ENCODE measurements around the gene LAT. TPM values are rescaled to one million over a fixed set of nuclear protein-coding genes. Genes with fewer than 3 reads are reported as not detected.
"Not testable (repeated sequence)": the region's sequence is repeated elsewhere in the genome, so short reads cannot be mapped to it uniquely, and the experiment has no call there.

The LAT gene
- 3.7 TPM for polyA plus RNA-seq (2013, experiment 1 of 2; ENCODE audit: insufficient read length)
- polyA plus RNA-seq (2013, experiment 2 of 2; ENCODE audit: insufficient read length): 2.1 TPM

- DNase-seq: no peak
Measured at GRCh38 chr16:28984619-28985135, at the start of gene LAT. TSS of gene LAT (plus strand) at chr16:28985052. CDS start at chr16:28985418, 366 bp downstream.

DNA sequence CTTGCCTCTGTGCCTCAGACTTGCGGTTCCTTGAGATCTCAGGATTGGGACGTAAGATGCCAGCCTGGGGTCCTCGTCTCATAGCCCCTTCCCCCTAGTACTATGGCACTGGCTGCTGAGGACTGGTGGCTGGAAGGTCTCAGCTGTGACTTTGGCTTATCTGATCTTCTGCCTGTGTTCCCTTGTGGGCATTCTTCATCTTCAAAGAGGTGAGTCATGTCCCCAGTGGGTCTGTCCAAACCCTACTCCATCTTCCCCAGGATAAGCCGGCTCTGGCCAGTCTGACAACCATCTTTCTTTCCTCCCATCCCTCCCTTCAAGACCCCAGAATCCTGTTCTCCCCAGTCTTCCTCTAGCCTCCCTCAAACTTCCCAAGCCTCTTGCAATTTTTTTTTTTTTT lies 49.5 kb upstream of the LAT start:
- DNase-seq: peak; percentile 31

DNA sequence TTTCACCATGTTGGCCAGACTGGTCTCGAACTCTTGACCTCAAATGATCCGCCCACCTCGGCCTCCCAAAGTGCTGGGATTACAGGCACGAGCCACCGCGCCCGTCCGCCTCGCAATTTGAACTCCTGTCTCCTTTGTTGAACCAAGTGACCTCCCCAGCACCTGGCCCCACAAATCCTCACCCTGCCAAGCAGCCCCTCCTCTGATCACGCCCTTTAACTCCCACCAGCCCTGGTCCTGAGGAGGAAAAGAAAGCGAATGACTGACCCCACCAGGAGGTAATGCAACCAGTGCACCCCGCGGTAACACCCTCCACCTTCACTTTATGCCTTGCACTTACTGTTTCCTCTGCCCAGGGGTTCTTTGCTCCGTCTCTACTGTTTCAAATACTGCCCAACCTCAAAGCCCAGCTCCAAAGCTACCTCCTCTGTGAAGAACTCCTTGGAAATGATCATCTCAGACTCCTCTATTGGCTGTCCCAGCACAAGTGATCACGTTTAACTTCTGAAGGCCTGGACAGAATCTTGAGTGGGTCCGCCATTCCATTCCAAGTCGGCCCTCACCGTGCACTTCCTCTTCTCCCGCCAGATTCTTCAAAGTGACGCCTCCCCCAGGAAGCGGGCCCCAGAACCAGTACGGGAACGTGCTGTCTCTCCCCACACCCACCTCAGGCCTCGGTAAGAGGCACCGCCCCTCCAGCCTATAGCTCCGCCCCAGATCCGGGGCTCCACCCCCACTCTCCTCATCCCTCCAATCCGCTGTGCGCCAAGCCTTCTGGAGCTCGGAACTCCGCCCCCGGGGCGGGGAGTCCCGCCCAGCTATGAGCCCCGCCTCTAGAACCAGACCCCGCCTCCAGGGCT lies 48.7 kb upstream of the LAT start:
- DNase-seq: peak; percentile 71

DNA sequence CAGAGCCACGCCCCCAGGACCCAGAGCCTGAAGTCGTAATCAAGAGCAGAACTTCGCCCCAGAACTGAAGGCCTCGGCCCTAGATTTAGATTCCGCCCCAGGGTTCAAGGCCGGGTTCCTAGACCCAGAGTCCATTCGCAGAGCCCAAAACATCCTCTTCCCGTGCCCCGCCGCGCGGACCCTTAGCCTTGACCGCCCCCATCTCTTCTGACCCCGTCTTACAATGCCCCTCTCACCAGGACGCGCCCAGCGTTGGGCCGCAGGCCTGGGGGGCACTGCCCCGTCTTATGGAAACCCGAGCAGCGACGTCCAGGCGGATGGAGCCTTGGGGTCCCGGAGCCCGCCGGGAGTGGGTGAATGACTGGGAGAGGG lies 48.1 kb upstream of the LAT start:
- no peak for DNase-seq

DNA sequence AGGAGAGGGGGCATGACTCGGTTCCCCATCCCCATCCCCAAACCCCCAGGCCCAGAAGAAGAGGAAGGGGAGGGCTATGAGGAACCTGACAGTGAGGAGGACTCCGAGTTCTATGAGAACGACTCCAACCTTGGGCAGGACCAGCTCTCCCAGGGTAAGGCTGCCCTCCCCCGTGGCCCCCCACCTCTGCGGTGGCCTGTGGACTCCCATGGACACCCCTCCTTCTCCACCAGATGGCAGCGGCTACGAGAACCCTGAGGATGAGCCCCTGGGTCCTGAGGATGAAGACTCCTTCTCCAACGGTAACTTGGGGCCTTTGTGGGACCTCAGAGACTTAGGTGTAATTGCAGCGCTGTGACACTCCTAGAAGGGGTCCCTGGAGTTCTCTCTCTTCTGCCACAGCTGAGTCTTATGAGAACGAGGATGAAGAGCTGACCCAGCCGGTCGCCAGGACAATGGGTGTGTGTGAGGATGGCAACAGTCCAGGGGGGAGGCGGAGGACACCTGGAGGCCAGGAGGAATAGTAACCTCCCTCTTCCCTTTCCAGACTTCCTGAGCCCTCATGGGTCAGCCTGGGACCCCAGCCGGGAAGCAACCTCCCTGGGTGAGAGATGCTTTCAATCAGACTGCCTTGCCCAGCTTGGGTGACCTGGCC lies 47.5 kb upstream of the LAT start:
- no peak for DNase-seq

GRCh38 chr16:28938721-28939120 lies 46.1 kb upstream of the LAT start:
- DNase-seq: no peak

DNA sequence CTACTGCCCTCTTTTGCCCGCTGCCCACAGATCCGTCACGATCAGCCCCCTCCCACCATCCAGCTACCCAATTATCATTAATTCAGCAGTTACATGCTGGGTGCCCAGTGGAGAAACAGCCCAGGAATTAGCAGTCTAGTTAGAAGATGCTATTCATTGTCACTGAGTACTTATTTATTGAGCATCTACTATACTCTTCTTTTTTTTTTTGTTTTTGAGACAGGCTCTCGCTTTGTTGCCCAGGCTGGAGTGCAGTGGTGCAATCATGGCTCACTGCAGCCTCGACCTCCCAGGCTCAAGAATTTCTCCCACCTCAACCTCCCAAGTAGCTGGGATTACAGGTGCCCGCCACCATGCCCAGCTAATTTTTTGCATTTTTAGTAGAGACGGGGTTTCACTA lies 45.0 kb upstream of the LAT start:
- DNase-seq: not testable (repeated sequence)

- DNase-seq: no peak
Measured at GRCh38 chr16:28943281-28943680, 41.6 kb upstream of the LAT start.

DNA sequence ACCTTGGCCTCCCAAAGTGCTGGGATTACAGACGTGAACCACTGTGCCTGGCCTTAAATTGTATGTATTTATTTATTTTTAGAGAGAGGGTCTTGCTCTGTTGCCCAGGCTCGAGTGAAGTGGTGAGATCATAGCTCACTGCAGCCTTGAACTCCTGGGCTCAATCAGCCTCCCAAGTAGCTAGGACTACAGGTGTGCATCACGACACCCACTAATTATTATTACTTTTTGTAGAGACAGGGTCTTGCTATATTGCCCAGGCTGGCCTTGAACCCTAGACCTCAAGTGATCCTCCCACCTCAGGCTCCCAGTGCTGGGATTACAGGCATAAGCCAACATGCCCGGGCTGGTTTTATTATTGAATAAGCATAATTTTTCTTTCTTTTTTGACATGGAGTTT lies 38.2 kb upstream of the LAT start:
- no peak for DNase-seq

- peak; percentile 100 for DNase-seq
Measured at GRCh38 chr16:28950648-28951409, 34.0 kb upstream of the LAT start, which contains the start of gene NFATC2IP. TSS of gene NFATC2IP (plus strand) at chr16:28950937. CDS start at chr16:28951012, 75 bp downstream.

DNA sequence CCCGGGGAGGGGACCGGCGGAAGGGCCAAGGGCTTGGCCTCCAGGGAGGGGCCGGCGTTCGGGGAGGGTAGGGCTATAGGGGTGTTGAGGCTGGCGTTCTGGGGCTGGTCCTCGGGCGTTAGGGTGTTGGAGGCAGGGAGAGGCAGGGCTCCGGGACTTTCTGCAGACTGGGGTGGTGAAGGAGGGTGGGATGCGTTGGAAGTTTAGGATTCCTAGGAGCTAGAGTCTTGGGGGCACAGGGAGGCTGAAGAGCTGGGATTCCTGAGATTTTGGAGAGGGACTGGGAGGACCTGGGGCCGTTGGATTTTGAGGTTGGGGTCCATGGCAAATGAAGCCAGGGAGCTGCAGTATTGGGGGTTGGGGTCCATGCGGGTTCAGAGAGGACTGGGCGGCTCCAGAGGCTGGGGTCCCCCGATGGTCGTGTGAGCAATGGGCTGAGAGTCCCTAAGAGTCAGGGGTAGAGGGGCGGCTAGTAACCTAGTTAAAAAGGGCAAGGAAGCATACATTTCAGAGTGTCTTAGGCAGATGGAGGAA lies 33.4 kb upstream of the LAT start:
- DNase-seq: peak; percentile 23

DNA sequence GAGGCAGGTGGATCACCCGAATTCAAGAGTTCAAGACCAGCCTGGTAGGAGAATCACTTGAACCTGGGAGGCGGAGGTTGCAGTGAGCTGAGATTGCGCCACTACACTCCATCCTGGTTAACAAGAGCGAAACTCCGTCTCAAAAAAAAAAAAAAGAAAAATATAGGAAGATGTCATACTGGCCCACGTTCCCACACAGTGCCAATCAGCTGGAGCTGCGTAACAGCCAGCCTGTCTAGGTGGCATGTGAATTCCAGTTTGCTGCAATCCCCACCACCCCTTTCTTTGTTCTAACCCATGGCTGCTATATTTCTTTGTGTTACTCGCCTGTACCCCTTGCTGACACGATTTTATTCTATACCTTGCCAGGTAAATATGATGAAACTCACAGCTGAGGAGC lies 26.6 kb upstream of the LAT start:
- no peak for DNase-seq

DNA sequence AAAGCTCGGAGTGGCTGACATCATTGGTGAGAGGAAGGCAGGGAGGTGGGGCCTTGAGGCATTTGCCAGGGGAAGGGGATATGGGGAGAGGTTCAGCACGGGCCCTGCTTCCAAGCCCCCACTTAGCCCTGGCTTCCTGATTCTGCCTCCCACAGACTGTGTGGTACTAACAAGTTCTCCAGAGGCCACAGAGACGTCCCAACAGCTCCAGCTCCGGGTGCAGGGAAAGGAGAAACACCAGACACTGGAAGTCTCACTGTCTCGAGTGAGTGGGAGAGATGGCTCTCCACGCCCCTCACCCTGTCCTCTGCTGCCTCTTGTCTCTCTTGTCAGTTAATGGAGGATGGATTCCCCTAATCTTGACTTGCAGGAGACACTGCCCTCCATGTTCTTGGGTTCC lies 26.0 kb upstream of the LAT start:
- no peak for DNase-seq

- no peak for DNase-seq
Measured at GRCh38 chr16:28964072-28964471, 20.8 kb upstream of the LAT start.

DNA sequence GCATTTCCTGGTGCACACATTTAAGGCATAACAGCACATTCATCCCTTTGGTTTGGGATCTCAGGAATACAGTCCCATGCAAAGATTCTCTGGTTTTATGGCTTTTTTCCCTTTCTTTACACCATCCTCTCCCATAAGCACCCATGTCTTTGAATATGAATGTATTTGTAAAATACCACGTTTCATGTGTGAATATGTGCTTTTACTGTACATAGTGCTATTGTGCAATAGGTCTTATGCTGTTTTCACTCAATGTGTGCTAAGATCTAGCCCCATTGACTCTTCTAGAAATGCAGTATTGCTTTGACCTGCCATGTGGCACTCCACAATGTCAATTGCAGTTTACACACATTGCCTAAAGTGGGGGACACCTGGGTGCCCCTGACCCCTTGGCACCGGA lies 20.4 kb upstream of the LAT start:
- no peak for DNase-seq

DNA sequence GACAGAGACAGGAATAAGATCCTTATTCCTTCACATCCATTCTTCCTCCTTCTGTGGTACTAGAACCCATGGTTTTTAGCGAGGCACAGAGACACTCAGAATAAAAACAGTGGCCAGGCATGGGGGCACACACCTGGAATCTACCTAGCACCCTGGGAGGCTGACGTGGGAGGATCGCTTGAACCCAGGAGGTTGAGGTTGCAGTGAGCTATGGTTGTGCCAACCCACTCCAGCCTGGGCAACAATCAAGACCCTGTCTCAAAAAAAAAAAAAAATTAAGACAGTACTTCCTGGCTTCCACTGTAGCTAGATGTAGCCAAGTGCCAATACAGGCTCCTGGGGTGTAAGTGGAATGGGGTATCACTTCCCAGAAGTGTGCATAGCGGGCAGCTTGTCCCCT lies 17.7 kb upstream of the LAT start:
- no peak for DNase-seq

DNA sequence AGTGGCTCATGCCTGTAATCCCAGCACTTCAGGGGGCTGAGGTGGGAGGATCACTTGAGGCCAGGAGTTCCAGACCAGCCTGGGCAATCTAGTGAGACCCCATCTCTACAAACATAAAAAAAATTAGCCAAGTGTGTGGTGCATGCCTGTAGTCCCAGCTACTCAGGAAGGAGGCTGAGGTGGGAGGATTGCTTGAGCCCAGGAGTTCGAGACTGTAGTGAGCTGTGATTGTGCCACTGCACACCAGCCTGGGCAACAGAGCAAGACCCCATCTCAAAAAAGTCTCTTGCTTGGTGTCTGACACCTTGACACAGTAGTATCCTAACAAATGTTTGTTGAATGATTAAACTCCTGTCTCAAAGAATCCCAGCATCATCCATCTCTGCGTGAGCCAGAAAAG lies 15.2 kb upstream of the LAT start:
- not testable (repeated sequence) for DNase-seq

- peak; percentile 72 for DNase-seq
Measured at GRCh38 chr16:28974007-28974436, 10.8 kb upstream of the LAT start.

- DNase-seq: peak; percentile 97
Measured at GRCh38 chr16:28974437-28975157, 10.3 kb upstream of the LAT start, which contains the start of gene SPNS1. TSS of gene SPNS1 (plus strand) at chr16:28974778. CDS start at chr16:28975152, 374 bp downstream.

- DNase-seq: no peak
Measured at GRCh38 chr16:28975158-28975599, 9.7 kb upstream of the LAT start.
